Activated CD8-positive, alpha-beta memory T cell treated with anti-CD3 and anti-CD28 coated beads for 24 hours (primary cell): ENCODE results near the gene GALNT9.
"Not testable (repeated sequence)": the region's sequence is repeated elsewhere in the genome, so short reads cannot be mapped to it uniquely, and the experiment has no call there.

Experiments
- DNase-seq: peaks from one replicate; pipeline ENCODE4 v3.0.0-alpha.2; 2020

The GALNT9 gene

DNA sequence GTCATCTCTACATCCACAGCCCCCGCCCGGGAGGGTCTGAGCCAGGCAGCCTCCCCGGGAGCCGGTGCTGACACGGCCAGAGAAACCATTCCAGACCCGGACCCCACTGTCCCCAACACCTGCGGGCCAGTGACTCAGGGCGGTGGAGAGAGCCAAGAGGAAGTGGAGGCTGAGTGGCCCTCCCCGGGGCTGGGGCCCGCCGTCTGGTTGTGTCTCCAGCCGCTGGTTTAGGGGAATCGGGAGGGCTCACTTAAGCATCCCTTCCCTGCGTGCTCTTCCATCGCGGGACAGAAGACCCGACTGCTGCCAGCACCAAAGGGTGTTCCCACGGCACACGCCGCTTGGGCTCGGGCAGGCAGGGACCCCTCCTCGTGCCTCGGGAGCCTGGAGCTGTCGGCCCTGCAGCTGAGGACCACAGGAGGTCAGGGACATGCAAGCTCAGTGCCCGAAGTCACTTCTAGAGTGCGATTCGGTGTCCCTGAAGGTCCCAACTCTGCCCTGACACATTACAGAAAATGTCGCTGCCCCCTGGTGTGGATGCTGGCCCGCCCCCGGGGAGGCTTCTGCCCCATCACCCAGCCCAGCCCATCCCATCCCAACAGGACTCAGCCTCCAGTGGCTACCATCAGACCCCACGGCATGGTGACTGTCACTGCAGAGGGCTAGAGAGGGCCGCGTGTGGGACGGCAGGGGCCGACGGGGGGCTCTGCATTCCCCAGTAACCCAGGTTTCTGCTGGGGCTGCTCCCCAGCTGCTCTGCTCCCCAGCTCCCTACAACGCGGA lies 50.8 kb downstream of the GALNT9 start:
- no peak for DNase-seq

DNA sequence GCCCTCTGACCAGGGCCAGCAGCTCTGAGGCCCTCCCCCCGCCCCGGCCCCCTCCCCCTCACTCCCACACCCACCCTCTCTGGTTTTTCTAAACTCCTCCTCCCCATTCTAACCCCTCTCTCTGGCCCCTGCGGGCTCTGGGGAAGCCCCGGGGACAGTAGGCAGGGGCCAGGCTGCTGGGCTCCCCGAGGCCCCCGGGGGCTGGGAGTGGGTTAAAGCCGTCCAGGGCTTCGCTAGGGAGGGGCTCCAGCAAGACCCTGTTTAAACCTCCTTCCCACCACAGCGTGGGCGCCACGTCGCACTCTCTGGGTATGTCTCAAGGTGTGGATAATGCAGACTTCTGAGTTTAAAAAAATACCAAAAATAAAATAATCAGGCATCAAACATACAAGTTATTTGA lies 51.4 kb downstream of the GALNT9 start:
- no peak for DNase-seq

DNA sequence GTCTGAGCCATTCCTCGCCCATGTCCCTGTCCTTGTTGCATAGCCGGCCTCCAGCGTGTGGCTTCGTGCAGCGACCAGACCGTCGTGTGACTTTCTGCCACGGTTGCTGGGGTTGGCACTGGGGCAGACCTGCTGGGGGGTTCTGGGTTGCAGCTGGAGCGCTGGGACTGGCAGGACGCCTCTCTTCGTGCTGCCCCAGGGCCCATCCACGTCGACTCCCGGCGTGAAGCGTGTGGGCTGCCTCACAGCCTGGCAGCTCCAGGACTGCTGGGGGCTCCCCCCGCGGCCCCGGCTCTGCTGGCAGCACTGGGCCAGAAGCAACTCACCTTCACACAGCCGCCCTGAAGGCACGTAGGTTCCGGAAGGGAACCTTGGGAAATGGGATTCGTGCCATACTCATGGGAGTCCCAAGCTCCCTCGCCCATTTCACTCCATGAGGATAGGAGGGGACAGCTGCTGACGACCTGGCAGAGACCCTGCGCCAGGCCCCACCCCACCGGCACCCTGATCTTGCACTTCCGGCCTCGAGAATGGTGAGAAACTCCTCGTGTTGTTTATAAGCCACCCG lies 51.9 kb downstream of the GALNT9 start:
- DNase-seq: no peak

DNA sequence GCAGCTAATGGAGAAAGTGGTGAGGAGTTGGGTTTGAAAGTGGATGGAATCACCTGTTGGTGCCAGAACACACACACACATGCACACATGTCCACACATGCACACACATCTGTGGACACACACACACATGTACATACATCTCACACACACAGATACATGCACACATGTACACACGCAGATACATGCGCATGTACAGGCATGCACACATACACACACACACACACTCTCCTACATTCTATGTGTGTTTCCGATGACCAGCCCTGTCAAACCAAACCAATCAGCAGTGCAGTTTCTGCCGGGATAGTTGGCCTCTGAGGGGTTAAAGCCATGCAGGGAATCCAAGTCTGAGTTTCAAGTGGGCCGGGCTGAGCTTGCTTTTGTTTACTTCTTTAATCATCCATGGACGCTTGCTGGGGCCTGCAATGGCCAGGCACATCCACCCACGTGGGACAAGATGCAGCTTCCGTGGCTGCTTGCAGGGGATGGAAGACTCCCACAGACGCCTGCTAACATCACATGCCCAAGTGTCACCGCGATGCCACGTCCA lies 52.5 kb downstream of the GALNT9 start:
- DNase-seq: no peak

DNA sequence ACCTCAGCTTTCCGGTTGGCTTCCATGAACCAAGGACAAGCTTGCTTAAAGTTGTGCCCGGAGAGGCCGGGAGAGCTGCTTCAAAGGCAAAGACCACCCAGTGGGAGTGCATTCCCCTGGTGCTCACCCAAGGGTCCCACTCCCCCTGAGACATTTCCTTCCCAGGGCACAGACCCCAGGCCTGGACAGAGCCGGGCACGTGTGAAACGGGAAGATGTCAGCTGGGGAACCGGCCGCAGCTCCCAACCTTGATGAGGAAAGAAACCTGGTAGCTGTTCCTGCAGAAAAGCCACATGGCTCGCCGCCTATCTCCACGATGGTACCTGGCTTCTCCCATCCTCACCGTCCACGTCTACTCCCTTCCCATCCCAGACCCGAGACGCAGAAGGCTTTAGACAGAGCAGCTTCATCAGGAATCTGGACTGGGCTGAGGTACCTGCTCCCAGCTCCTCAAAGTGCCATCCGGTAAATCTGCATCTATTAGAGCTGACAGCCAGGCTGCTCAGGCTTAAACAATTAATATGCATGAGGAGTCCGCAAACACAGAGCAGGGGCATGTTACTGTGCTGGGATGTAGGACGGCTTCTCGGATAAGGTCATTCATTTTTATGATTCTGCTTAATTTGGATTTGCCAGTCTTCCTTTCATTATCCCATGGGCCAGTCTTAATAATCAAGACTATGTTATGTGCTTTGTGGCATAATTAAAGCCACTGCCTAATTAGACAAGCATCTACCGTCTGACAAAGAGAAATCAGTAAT lies 53.1 kb downstream of the GALNT9 start:
- DNase-seq: no peak

DNA sequence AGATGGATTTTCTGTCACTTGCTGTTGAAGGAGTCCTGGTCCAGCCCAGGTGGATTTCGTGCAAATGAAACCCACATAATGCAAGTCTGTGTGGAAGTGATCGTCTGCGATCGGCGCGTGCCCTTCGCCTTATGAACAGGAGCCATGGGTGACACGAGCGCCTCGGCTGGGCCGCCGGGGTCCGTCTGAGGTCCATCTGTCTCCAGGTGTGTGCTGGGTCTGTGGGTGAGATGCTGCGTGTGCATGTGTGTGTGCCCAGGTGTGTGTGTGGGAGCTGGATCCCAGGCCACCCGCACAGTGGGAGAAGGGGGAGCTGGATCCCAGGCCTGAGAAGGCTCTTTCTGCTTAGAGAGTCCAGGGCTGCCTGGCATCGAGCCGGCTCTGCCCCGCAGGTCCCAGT lies 53.8 kb downstream of the GALNT9 start:
- no peak for DNase-seq

DNA sequence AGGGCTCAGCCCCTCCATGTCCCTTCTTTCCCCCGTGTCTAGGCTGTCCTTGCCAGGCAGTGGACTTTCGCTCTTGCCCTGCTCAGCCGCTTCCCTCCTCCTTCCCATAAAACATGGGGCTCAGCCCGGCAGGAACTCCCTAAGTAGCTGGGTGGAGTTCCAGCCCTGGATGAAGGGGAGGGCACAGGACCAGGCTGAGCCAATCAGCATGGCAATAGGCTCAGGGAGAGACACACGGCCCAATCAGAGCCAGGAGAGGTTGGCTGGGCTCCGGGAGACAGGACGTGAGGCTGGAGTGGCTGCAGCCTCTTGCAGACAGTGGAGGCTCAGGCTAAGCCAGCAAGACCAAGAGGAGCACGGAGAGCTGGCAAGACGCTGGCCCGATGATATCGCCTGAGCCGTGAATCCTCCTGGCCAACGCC lies 54.3 kb downstream of the GALNT9 start:
- no peak for DNase-seq

DNA sequence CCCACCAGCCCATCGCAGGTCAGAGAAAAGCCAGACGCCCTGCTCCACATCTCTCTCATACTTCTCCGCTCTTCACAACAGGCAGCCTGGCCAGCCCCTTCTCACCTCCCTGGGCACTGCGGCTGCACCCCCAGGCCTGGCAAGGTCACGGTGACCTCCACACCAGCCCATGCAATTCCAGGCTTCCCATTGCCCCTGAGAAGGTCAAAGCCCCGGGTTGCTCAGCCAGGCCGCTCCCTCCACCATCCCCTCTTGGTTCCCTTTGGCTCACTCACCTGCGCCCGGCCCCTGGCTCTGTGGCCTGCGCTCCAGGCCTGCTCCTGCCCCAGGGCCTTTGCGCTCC lies 55.4 kb downstream of the GALNT9 start:
- DNase-seq: no peak

DNA sequence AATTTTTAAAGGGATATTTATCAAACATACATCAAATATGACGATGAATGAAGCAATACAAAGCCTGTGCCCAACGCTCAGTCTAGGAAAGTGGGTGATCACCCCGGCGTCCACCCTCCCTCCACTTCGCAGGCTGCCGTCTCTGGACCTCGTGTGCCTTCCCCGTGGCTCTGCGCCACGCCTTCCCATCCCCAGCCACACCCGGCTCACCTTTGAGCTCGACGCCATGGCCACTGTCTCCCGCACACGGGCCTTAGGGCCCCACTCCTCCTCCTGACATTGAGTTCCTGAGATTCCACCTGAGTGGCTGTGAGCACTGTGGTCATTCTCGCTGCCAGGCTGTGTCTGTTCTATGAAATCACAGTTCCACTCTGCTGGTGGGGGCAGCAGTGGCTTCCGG lies 56.7 kb downstream of the GALNT9 start:
- DNase-seq: no peak

DNA sequence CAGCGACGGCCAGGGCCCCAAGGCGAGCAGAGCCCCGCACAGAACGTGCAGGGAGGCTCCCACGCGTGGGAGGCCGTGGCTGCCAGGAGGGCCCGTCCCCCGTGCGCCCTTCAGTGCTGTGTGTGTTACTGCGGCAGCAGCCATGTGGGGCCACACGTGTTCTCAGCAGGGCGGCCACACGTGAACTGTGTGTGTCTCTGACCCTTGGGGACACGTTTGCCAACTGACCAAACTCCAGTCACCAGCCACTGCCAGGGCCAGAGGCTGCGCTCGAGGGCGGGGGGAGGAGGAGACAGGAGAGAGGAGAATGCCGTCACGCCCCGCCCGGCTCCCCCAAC lies 57.7 kb downstream of the GALNT9 start:
- DNase-seq: no peak

DNA sequence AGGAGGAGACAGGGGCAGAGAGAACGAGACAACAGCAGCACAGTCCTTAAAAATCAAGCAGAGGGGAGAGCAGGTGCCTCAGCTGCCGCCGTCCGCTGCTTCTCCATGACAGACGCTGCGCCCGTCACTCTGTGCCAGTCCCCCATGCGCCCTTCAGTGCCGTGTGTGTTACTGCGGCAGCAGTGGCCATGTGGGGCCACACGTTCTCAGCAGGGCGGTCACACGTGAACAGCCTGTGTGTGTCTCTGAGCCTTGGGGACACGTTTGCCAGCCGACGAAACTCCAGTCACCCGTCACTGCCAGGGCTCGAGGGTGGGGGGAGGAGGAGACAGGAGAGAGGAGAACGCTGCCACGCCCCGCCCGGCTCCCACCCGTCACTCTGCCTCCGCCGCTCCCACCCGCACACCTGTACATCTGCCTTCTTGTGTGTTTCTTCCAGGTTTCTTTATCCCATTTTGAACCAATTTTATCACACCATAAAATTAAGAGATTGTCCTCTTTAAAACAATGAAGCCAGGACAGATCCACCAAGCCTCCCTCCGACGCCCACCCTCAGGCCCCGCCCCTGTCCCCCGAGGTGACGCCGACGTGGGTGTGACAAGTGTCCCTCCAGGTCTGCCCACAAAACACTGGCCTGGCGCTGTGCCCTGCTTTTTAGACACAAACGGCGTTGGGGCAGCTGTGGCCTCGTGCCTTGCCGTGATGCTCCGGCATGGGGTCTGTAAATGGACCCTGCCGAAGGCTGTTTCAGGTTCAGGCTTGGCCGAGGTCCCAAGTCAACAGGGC lies 58.2 kb downstream of the GALNT9 start:
- DNase-seq: no peak

DNA sequence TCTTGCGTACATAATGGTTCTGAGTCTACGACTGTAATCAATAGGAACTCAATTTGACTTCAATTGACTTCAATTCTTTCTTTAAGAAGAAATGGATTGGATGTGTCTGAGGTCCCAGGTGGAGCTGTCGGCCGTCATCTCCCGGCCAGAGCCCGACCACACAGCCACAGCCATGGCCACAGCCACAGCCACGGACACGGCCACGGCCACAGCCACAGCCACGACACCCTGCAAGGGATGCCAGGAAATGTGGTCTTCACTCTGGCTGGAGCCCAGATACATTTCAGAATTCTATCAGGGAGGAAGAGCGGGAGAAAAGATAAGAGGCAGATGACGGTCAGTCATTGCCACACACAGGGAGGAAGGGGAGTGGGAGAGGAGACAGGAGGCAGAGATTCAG lies 58.9 kb downstream of the GALNT9 start:
- no peak for DNase-seq

DNA sequence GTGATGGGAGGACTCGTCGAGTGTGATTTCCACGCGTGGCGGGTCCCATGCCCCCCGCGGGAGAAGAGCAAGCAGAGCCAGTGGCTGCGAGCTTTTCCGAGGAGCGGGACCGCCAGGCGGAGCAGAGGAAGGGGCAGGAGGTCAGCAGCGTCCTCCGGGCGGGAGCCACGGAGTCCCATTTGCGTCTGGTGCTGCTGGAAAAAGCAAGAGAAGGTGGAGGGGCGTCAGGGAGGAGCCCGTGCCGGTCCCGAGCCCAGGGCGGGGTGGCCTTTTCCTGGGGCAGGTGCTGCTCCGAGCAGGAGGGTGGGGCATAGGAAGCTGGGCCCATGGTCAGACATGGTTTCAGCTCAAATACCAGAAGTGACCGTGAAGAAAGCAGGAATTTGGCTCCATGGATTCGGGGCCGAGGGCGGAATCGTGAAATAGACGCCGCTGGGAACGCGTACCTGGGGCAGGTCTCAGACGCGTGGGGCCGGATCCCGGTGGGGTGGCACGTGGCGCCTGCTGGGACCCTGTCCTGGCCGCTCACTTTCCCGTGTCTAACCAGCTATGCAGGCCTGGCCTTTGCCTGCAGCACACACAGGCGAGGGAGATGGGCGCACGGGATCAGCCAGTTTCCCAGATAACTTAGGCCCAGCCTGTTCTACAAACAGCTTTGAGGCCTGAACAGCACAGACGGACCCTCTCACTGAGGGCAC lies 60.0 kb downstream of the GALNT9 start:
- no peak for DNase-seq

DNA sequence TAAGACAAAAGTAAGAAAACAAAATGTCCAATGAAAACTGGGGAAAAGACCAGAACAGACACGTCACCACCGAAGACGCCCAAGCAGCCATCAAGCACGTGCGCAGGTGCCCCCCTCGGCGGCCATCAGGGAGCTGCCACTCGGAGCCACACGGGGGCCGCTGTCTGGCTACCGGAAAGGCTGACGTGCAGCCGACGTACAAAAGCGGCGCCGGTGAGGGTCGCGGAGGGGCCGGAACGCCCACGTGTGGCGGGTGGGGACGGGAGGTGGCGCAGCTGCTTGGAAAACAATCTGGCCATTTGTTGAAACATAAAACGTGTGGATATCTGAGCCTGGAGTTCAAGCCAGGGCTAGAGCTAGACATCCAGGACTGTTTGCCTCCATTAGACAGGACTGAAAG lies 60.7 kb downstream of the GALNT9 start:
- no peak for DNase-seq

DNA sequence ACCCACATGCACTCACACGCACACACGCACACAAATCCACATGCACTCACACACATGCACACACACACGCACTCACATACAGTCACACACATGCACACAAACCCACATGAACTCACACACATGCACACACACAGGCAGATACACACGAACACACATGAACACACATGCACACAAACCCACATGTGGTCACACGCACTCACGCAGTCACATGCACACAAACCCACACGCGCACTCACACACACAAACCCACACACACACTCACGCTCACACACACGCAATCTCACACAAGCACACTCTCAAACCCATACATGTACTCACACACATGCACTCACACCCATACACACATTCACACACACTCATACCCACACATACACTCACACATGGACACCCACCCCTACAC lies 61.5 kb downstream of the GALNT9 start:
- DNase-seq: no peak

DNA sequence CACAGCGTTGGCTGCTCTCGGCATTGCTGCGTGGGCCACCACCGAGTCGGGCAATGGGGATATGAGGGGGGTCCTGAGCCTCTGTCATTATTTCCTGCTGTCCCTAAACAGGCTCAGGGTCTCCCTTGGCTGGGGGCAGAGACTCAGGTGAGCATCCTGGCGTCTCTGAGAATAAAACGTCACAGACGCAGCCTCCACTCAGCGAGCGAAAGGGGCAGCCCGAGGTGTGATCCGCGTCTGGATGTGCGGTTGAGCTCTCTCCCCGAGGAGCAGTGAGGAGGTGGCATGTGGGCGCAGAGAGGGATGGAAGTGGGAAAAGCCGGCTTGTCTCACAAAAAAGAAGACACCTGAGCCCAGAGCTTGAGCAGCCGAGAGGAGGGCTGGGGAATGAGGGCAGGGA lies 62.6 kb downstream of the GALNT9 start:
- no peak for DNase-seq

DNA sequence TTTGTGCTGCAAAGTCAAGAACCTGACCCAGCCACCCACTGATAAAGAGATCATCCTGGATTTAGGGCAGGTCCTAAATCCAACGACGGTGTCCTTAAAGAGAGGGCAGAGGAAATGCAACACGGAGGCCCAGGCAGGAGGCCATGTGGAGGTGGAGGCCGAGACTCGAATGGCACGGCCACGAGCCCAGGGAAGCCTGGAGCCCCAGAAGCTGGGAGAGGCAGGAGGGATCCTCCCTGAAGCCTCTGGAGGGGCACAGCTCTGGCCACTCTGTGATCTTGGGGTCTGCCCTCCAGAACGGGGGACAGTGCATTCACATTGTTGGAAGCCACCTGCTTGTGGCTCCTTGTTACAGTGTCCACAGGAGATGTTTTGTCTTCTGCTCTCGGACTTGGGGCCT lies 63.0 kb downstream of the GALNT9 start:
- no peak for DNase-seq

DNA sequence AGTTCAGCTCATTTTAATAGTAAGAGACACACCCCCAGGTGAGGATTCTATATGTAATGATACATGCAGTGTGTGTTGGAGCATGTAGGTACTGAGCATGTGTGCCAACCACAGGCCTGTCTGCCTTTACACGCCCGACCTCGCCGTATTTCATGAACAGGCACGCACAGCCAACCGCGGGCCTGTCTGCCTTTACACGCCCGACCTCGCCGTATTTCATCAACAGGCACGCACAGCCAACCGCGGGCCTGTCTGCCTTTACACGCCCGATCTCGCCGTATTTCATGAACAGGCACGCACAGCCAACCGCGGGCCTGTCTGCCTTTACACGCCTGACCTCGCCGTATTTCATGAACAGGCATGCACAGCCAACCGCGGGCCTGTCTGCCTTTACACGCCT lies 63.6 kb downstream of the GALNT9 start:
- not testable (repeated sequence) for DNase-seq

DNA sequence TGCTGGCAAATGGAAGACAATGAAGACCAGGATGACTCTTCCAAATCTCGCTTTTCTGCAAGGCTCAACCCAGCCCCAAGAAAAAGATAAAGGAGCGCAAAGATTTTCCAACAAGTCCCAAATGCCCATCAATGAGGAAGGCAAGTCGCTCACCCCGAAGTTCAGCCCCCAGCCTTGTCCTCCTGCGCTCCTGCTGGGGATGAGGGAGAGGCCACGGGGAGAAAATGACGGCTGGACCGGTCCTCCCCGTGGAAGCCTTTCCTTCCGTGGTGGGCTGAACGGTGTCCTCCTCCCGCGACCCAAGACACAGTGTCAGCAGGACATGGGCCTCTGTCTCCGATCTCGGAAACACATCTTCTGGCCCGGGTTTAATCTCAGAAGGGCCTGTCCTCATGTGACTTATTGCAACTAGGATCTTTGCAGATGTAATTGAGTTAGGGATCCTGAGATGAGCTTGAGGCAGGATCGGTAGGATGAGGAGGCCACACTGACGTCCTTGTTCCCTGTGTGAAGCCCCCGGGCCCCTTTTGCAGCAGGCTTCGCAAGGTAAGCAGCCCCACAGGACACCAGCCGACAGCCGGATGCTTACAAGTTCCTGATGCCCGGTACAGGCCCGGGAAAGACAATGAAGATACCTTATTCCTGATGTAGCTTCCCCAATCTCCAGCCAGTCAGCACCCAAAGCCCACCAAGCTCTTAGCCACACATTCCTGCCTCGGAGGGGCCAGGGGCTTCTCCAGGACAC lies 64.2 kb downstream of the GALNT9 start:
- no peak for DNase-seq

DNA sequence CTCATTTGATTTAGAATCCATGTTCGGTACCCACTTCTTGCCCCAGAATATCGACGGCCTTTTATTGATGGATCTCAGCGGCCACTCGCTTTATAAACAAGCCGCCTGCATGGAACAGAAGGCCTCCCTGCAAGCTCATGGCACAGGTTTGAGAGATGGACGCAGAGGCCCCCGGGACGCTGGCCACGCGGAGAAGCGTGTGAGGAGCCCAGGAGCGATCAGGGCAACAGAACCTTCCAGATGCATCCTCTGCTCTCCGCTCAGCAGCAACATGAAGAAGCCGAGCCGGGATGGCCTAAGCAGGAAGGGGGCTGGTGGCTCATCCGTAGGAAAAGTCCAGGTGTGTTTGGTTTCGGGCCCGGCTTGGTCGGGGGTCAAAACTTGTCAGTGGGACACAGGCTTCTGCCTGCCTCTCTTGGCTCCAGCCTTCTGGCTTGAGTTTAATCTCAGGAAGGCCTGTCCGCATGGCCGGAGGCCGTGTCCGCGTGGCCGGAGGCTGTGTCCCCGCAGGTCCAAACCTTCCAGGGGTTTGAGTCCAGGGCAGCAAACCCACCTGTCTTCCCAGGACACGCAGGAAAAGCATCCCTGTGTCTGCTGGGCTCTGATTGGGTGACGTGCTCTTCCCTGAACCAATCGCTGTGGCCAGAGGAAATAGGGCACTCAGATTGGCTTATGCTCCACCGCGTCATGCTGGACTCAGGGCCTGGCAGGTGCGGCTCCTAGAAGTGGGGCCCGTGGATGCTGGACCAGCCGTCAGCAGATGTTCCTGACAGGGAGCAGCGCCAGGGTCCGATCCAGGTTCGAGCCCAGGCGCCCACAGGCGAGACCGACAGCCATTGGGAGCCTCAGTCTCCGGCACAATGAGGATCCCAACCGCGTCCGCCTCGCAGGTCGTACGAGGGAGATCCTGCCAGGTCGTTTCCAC lies 65.0 kb downstream of the GALNT9 start:
- no peak for DNase-seq
